OCI-LY1 (cell line): ENCODE measurements around the gene UQCR11.

Experiments used
- EZH2 ChIP-seq: fragments of 200-600 bp; sonication (generic), shearing (Covaris generic); IDR thresholded peaks from 2 replicates; pipeline ENCODE4 v1.8.0; 2017; ENCODE audit warnings: borderline replicate concordance, mixed run types, mild to moderate bottlenecking, antibody characterized with exemption, low read length, moderate library complexity, mixed read lengths
- TF ChIP-seq, protein P1 (sequence below): fragments of 200-600 bp; sonication (generic), shearing (Covaris generic); IDR thresholded peaks from 2 replicates; pipeline ENCODE4 v1.5.1; 2017; ENCODE audit warnings: mild to moderate bottlenecking, antibody characterized with exemption, low read length, moderate library complexity, mixed read lengths

DNA sequence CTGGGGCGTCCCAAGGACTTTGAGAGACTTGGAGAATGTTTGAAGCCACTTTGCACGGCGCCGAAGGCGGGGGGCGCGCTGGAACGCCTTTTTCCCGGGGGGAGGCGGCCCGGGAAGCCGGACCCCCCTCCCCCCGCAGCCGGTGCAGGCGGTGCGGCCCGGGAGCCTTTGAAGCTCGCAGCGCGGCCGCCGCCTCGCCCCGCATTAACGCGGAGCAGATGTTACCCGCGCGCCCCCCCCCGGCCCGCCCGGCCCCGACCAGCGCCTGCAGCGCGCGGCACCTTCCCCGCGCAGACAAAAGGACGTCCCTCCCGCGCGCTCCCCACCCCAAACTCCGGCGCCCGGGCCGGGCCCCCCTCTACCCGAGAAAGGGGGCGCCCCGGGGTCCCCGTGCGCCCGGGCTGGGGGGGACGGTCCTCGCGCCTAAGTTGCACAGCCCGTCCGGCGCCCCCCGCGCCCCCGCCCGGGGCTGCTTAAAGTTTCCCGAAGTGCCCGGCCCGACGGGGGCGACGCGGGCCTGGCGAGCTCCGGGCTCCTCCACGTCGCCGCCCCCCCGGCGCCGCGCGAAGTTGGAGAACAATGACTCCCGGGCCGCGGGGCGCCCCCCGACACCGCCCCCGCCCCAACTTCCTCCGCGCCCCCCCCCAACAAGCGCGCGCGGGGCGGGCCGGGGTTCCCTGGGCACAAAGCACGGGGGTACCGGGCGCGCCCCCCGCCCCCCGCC is 46.5 kb upstream of the UQCR11 start:
- TF ChIP-seq, protein P1, sequence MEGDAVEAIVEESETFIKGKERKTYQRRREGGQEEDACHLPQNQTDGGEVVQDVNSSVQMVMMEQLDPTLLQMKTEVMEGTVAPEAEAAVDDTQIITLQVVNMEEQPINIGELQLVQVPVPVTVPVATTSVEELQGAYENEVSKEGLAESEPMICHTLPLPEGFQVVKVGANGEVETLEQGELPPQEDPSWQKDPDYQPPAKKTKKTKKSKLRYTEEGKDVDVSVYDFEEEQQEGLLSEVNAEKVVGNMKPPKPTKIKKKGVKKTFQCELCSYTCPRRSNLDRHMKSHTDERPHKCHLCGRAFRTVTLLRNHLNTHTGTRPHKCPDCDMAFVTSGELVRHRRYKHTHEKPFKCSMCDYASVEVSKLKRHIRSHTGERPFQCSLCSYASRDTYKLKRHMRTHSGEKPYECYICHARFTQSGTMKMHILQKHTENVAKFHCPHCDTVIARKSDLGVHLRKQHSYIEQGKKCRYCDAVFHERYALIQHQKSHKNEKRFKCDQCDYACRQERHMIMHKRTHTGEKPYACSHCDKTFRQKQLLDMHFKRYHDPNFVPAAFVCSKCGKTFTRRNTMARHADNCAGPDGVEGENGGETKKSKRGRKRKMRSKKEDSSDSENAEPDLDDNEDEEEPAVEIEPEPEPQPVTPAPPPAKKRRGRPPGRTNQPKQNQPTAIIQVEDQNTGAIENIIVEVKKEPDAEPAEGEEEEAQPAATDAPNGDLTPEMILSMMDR, result no peak
- no peak for TF ChIP-seq EZH2
